OCI-LY1 (cell line): ENCODE measurements around the gene OTUD6A.

Experiments
- H2AFZ ChIP-seq: fragments of 200-600 bp; sonication (generic), shearing (Covaris generic); 2 replicates; pipeline ENCODE4 v1.6.0; 2014; ENCODE audit warnings: antibody characterized with exemption, mild to moderate bottlenecking, low read length
- H3F3A ChIP-seq: fragments of 200-600 bp; sonication (generic), shearing (Covaris generic); 2 replicates; pipeline ENCODE4 v1.6.0; 2014; ENCODE audit warnings: mild to moderate bottlenecking, antibody characterized with exemption, low read length, moderate library complexity; ENCODE audit not compliant: insufficient read depth
- H3K27ac ChIP-seq: fragments of 200-600 bp; sonication (generic); 2 replicates; pipeline ENCODE4 v1.5.1; 2014; ENCODE audit warnings: low read length, mixed run types, mild to moderate bottlenecking, low read depth; ENCODE audit not compliant: poor library complexity, severe bottlenecking
- H3K27me3 ChIP-seq: fragments of 200-600 bp; sonication (generic); 2 replicates; pipeline ENCODE4 v1.6.0; 2014; ENCODE audit warnings: antibody characterized with exemption, mild to moderate bottlenecking, low read length, moderate library complexity; ENCODE audit not compliant: insufficient read depth
- H3K36me3 ChIP-seq: fragments of 200-600 bp; sonication (generic); 2 replicates; pipeline ENCODE4 v1.6.1; 2014; ENCODE audit warnings: mild to moderate bottlenecking, antibody characterized with exemption, low read length, moderate library complexity, mixed read lengths; ENCODE audit not compliant: insufficient read depth
- H3K4me1 ChIP-seq: fragments of 200-600 bp; sonication (generic); 2 replicates; pipeline ENCODE4 v1.5.1; 2014; ENCODE audit warnings: mild to moderate bottlenecking, low read length, moderate library complexity; ENCODE audit not compliant: insufficient read depth, severe bottlenecking
- H3K4me2 ChIP-seq: fragments of 200-600 bp; sonication (generic), shearing (Covaris generic); 2 replicates; pipeline ENCODE4 v1.6.1; 2014; ENCODE audit warnings: low read length
- H3K4me3 ChIP-seq: fragments of 200-600 bp; sonication (generic); 2 replicates; pipeline ENCODE4 v1.5.1; 2014; ENCODE audit warnings: low read length, low read depth, mild to moderate bottlenecking, mixed read lengths; ENCODE audit not compliant: poor library complexity, severe bottlenecking
- H3K79me2 ChIP-seq: fragments of 200-600 bp; shearing (Covaris generic); 2 replicates; pipeline ENCODE4 v1.6.1; 2016; ENCODE audit warnings: mixed run types, low read length, mixed read lengths; ENCODE audit not compliant: insufficient read depth
- H3K9ac ChIP-seq: fragments of 200-600 bp; sonication (generic), shearing (Covaris generic); 2 replicates; pipeline ENCODE4 v1.6.1; 2014; ENCODE audit warnings: mild to moderate bottlenecking, low read length, mixed read lengths
- H3K9me2 ChIP-seq: fragments of 200-600 bp; sonication (generic), shearing (Covaris generic); 2 replicates; pipeline ENCODE4 v1.6.1; 2014; ENCODE audit warnings: low read depth, mild to moderate bottlenecking, low read length, mixed read lengths
- H3K9me3 ChIP-seq: fragments of 200-600 bp; shearing (Covaris generic); 2 replicates; pipeline ENCODE4 v1.6.1; 2014; ENCODE audit warnings: low read length, mixed read lengths
- H4K20me1 ChIP-seq: fragments of 200-600 bp; sonication (generic), shearing (Covaris generic); 2 replicates; pipeline ENCODE4 v1.6.0; 2016; ENCODE audit warnings: mild to moderate bottlenecking, low read length; ENCODE audit not compliant: insufficient read depth
- CTCF ChIP-seq: fragments of 200-600 bp; sonication (generic), shearing (Covaris generic); IDR thresholded peaks from 2 replicates; pipeline ENCODE4 v1.5.1; 2017; ENCODE audit warnings: mild to moderate bottlenecking, antibody characterized with exemption, low read length, moderate library complexity, mixed read lengths
- EZH2 ChIP-seq: fragments of 200-600 bp; sonication (generic), shearing (Covaris generic); IDR thresholded peaks from 2 replicates; pipeline ENCODE4 v1.8.0; 2017; ENCODE audit warnings: borderline replicate concordance, mixed run types, mild to moderate bottlenecking, antibody characterized with exemption, low read length, moderate library complexity, mixed read lengths

OTUD6A gene

GRCh38 chrX:70062076-70062475, at the start of gene OTUD6A:
OTUD6A (plus strand) TSS chrX:70062457; CDS start chrX:70062525, 68 bp downstream.
- H3K79me2 ChIP-seq = no peaks in the 10 kb centered on the region
- no peaks in the 10 kb centered on the region for H3K9me2 ChIP-seq
- no peaks in the 10 kb centered on the region for H3K36me3 ChIP-seq
- TF ChIP-seq EZH2 = no peak
- no peak for TF ChIP-seq CTCF
- H3K4me1 ChIP-seq = no peaks in the 10 kb centered on the region
- no peaks in the 10 kb centered on the region for H4K20me1 ChIP-seq
- H2AFZ ChIP-seq = no peak within 1 kb of the TSS
- no peaks in the 10 kb centered on the region for H3K27me3 ChIP-seq
- H3K4me3 ChIP-seq = no peak within 1 kb of the TSS
- H3K4me2 ChIP-seq = no peak within 1 kb of the TSS
- no peaks in the 10 kb centered on the region for H3F3A ChIP-seq
- no peak within 1 kb of the TSS for H3K27ac ChIP-seq
- H3K9me3 ChIP-seq = no peaks in the 10 kb centered on the region
- no peak within 1 kb of the TSS for H3K9ac ChIP-seq

- H4K20me1 ChIP-seq = no peaks in the 10 kb centered on the region
- H3K9me3 ChIP-seq = no peaks in the 10 kb centered on the region
- H3K36me3 ChIP-seq = no peaks in the 10 kb centered on the region
- no peak overlapping the region for H3K4me3 ChIP-seq
- H3K9me2 ChIP-seq = no peaks in the 10 kb centered on the region
- TF ChIP-seq EZH2 = no peak
- TF ChIP-seq CTCF = no peak
- no peak overlapping the region for H2AFZ ChIP-seq
- no peaks in the 10 kb centered on the region for H3K4me1 ChIP-seq
- no peaks in the 10 kb centered on the region for H3F3A ChIP-seq
- H3K9ac ChIP-seq = no peak overlapping the region
- H3K4me2 ChIP-seq = no peak overlapping the region
- no peaks in the 10 kb centered on the region for H3K79me2 ChIP-seq
- no peak overlapping the region for H3K27ac ChIP-seq
- no peaks in the 10 kb centered on the region for H3K27me3 ChIP-seq
Measured at GRCh38 chrX:70012756-70013155, 49.5 kb upstream of the OTUD6A start.

DNA sequence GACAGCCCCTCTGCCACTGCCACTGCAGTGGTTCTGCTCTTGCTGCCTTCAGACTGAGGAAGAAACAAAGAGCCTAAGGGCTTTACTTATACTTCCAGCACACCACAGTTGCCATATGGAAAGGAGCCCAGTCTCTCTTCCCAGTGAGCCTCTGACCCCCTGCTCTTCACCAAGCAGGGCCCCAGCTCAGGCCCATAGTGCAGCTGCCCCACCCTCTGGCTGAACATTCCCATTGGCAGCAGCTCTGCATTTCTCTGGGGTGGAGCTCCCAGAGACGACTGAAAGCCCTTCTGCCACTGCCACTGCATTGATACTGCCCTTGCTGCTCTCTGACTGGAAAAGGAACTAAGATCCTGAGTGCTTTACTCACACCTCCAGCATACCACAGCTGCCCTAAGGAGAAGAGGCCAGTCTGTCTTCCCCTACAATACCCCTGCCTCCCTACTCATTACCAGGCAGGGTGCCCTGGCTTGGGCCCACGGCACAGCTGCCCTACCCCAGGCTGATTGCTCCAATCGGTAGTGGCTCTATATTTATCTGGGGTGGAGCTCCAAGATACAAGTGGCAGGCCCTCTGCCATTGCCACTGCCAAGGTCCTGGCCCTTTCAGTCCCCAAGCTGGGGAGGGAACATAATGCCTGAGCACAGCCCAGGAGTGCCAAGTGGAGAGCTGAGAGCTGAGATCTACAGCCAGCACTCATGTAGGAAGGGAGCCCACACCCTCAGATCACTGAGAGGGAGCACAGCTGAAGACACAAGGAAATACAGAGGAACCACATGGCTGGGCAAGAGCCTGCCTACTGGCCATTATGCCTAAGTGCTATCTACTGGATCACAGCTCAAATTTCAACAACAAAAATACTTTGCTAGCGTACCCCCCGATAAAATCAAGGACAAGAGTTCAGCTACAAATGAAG, 48.5 kb upstream of the OTUD6A start:
- no peaks in the 10 kb centered on the region for H3K4me1 ChIP-seq
- H3K9ac ChIP-seq = no peak overlapping the region
- no peak for TF ChIP-seq EZH2
- TF ChIP-seq CTCF = no peak
- no peaks in the 10 kb centered on the region for H3K36me3 ChIP-seq
- H2AFZ ChIP-seq = no peak overlapping the region
- no peak overlapping the region for H3K4me3 ChIP-seq
- no peaks in the 10 kb centered on the region for H3K9me3 ChIP-seq
- H3F3A ChIP-seq = no peaks in the 10 kb centered on the region
- no peaks in the 10 kb centered on the region for H4K20me1 ChIP-seq
- H3K27me3 ChIP-seq = no peaks in the 10 kb centered on the region
- H3K9me2 ChIP-seq = no peaks in the 10 kb centered on the region
- H3K4me2 ChIP-seq = no peak overlapping the region
- H3K27ac ChIP-seq = no peak overlapping the region
- H3K79me2 ChIP-seq = no peaks in the 10 kb centered on the region
